Endothelial cell of hepatic sinusoid (primary cell): Measurements from ENCODE around the gene COL4A1.

Source experiments
- in situ Hi-C: cut with HindIII; loops from 2 replicates; pipeline ENCODE4 v1.10.0; 2017; ENCODE audit warnings: low sequenced_read_pairs

The COL4A1 gene

DNA sequence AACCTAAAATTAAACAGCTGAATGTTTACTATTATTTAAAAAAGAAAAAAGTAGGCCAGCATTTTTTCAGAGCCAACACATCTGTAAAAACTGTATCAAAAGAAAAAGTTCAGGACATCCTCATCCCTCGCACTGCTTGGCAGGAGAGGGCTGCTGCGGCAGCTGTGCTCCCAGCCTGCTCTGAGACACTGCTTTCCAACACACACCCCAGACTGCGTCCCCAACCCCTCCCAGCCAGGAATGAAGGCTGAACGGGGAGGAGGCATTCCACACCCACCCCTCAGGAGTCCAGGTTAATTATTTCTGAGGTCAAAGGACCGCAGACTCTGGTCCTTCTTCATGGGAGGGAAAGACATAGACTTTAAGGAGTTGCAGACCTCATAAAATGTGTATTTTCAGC lies 43.1 kb downstream of the COL4A1 start:
- in situ Hi-C loops = no loop called here

DNA sequence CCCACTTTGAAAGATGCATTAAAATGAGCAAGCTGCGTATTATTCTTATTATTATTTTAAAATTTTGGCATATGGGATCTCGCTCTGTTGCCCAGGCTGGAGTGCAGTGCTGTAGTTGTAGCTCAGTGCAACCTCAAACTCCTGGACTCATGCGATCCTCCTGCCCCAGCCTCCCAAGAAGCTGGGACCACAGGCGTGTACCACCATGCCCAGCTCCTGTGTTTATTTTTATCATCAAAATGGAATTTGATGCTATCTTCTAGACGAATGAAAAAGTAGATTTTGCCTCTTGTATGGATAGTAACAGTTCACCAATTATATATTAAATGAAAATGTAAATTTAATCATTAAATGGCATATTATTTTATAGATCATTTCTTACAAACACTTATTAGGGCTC lies 43.6 kb downstream of the COL4A1 start:
- in situ Hi-C loops = no loop called here

DNA sequence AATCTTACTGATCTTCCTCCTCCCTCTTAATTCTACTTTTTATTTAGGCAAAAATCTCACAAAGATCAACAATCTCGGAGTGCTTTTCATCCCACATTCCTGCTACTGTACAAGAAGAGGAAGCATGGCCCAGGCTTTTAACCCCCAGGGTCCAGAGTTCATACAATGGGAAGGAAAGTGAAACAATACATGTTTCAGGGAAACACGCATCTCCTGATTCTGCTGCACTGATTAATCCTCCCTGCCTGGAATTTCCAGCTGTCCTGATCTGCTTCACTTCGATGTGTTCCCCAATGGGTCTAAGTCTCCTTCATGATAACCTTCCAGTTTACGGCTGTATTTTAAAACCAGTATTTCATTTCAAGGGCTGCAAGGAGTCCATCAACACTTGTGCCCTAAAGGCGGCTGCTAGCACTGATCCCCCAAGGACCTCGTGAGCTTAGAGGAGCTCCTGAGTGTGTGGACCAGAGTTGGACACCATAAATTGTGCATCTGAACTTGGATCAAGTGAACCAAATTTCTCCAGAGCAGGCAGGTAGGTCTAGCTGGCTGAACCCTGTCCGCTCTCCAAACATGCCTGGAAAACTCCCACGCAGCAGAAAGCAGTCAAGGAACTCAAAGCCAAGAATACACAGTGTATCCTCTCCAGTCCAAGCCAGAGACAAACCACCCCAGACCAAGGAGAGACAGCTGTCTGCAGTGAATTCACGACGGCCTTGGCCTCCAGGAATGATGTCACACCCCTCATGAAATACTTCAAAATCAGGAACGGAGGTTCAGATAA lies 44.3 kb downstream of the COL4A1 start:
- in situ Hi-C loops = no loop called here

DNA sequence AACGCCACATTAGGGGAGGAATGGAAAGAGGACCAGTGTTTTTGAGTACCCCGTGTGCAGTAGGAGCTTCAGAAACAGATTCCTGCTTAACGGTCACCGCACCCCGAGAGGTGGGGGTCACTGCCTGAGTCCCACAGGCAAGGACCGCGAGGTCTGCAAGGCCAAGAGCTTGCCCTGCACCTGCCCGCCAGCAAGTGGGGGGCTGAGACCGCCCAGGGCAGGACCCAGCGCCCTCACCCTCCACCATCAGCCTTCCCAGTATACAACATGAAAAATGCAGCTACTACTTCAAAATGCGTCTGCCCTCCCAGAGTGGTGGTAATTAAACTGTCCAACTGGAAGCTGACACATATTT lies 44.9 kb downstream of the COL4A1 start:
- in situ Hi-C loops = no loop called here

DNA sequence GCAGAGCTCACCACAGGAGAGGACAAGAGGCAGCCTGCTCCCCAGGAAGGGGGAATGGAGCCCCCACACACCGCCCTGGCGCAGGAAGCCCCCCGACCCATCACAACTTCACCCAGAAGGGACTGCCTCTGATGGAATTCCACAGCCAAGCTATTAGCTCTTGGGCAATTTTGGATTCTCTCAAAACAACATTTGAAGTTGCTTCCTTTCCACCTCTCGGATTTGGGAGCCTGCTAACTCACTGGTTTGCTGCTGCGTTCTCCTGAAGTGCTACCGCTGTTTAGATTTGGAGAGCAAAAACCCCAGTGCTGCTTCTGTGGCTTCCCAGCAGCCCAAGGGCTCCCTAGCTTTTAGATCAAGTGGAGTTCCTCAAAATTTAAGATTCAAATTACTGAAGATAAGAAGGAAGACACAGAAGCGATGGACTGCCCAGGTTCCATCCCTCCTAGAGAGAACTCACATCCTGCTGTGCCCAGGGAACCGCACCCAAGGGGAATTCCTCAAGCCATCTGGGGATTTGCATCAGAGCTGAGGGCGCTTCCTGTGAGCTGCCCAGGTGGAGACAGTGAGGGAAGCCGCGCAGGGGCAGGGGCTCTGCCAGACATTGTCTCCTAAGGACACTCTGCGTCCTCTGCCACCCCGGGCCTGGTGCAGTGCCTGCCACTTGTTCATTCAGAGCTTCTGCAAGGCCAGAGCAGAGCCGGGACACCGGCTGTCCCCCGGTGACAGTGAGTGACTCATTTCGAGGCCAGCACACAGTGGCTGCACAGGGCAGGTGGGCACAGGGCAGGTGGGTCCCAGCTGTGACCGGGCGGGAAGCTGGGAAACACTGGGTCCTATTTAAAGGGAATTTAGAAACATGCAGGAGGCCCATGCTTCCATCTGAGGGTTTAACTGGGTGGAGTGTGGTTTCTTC lies 45.5 kb downstream of the COL4A1 start:
- in situ Hi-C loops = no loop called here

DNA sequence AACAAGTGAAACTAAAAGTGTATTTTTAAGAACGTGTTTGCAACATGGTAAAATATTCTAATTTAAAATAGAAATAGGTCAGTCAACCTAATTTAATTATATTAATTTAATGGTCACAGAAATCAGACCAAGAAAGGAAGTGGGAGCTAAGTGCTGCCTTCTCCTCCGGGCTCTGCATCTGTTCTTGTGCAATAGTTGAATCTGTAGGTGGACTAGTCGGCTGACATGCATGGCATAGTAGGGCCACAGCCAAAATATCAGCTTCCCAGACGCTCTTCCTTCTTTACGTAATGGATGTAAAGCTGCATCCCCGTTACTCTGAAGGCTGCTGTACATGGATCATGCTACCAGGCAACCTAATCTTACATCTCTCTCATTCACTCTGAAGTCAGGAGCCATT lies 47.3 kb downstream of the COL4A1 start:
- in situ Hi-C loops = no loop called here

DNA sequence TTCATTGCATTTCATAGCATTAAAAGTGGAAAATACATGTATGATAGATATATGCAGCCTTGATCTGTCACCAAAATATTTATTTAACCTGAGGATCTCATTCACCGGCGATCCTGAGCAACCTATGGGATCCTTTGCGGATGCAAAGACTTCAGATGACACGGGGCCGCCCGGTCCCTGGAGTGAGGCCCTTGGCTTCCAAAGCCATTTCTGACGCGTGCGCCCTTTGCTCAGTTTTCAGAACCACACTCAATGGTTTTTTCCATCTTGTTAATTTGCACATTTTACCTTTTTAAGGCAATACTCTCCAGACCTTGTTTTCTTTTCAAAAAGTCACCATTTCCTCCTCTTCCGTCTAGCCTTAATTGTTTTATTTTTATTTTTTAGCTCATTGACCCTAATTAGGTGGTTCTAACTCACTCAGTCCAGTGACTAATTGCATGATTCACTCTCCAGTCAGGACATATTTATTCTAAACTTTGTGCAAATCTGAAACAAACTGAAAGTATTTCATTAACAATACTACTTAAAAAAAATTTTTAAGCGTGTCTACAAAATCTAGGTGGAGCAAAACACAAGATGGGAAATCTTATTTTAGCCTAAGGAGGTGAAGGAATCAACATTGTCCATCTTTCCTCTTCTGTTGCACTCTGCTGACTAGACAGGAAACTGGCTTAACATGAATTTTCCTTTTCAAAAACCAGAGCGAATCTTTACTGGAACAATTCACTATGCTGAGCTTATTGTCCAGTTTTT lies 47.9 kb downstream of the COL4A1 start:
- in situ Hi-C loops = no loop called here

DNA sequence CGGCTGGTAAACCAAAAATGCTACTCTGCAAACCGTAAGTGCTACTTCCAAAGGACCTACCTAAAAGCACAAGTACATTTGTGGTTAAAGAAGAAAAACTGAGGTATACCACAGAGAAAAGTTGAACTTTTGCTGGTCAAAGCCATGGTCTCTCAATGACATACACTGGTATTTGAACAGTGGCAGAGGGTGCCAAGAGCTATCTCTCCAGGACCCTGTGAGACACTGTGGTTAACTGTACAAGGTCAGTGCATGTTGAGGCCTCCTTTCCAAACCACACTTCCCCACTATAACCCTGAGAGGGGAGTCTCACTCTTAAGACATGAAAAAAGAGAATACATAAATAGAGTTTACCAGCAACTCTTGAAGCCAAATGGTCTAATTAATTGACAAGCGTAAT lies 49.5 kb downstream of the COL4A1 start:
- in situ Hi-C loops = no loop called here

DNA sequence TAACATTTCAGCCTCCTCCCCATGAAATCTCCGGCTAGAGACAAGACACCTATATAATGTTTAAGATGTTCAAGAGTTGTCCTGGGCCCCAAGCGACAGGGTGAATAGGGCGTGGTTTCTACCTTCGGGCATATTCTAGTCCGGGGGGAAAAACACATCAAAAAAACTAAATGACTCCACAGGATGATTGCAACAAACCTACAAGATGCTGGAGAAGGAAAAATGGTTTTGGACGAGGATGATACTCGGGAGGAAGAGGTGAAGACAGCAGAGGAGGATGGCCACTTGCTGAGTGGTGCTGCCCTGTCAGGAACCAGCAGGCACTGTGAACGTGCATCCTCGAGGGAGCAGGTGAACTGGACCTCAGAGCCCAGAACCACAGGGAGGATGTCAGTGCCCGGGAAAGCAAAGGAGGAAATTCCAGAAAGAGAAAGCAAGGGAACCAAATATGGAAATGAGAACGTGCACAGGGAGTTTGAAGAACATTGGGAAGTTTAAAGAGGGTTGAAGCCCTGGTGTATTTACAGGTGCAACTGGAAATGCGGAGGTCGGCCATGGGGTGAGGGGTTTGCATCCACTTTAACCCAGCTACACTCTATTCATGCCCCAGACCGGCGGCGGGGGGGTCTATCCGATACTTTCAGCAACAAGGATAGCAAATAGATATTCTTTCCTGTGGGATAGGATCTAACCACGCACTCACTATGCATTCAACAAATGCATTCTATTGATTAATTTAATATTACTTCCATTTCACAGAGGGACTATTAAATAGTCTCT lies 50.6 kb downstream of the COL4A1 start:
- in situ Hi-C loops = no loop called here

DNA sequence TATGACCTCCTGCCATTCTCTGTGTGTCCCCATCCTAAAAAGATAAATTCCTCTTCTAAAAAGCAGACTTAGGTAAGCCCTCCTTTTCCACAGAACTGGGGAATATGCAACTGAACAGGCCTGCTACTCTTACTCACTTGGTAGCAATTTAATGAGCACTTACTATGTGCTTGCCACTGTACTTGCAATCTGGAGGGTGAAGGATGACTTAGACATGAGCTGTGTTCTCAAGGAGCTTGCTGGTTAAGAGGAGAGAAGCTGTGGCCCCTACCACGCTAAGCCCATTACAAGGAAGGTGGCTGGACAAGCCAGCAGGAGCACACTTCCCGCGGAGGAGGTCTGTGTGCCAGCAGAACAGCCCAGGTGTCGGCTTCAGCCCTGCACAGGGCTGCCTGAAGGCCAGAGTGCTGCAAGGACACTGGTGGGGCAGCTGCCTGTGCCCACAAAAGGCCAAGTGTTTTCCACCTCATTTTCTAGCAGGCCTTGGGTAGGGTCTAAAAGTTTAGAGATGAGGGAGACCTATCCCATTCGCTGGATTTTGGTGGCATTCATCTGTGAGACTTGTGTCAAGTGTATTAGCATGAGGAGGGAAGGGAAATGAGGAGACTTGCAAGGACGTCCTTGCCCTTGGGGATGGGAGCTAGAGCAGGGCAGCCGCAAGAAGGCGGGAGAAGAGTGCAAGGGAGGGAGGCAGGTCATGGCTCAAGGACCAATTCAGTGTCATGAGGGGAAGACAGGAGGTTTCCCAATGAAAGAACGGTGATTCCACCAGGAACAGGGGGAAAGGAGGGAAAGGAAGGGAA lies 52.0 kb downstream of the COL4A1 start:
- in situ Hi-C loops = no loop called here

DNA sequence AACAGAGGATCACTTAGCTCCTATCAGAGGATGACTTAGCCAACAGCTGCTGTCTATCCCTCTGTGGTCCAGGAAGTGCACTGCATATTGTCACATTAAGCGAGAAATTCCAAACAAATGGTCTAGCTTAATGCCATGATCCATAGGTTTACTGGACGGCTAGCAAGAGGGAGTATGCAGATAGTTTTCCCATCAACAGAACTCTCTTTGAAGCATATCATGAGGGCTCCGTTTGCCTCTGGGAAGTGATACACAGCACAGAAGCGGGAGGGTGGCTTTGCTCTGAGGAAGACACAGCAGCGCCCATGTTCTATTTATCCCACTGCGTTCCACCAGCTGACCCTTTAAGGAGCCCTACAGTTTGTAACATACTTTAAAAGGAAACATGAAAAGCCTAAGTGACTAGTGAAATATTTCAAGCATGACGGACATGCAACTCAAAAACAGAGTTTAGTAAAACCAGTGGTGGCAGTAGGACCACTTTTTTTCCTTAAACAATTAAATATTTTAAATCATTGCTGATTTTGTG lies 52.7 kb downstream of the COL4A1 start:
- in situ Hi-C loops = no loop called here

DNA sequence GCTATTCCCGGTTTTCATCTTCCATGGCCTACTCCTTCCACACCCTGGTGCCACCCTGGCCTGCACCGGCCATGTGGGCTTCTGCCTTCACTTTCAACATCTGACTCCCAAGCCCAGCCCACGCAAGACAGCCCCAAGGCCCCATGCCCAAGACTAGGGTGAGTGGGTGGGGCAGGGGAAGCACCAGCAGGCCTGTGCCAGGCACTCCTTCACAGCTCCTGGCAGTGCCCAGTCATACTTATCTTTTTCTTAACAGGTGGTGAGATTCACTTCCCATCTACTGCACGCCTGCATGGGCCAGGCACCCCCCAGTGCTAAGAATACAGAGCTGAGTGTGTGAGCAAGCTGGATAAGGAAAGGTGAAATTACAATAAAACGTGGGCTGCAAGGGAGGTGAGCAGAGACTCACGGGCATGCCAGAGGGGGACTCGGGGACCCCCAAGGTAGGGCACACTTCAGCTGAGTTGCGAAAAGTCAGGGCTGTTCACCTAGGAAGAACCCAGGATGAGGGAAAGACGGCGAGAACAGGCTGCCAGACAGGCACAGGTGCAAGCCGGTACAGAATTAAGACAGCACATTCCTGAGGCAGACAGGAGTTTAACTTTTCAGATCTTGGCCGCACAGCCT lies 55.7 kb downstream of the COL4A1 start:
- in situ Hi-C loops = no loop called here

DNA sequence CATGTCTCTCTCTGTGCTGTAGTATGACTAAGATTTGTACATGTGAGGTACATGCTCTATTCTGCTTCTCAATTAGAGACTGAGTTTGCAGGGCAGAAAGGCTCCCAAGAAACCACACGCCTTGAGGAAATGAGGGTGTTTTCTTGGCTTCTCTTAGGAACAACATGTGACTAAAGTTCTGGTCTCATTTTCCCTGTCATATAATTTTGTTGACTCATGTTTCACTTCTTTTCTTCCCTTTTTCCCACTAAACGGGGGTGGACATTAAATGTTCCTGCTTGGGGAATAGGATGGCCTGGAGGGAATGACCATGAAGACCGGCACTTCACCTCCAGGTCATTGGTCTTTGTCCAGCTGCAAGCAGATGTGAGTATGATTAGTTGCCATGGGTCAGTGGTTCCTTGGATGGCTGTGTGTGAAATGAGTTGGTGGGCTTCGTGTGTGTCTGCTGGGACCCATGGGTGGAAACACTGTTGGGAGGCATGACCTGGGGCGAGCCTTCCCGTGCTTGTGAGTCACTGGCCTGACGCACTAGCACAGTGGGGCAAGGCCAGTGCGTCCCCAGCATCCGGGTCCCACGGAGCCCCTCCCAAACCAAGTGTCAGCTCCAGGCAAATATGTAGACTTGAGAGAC lies 56.6 kb downstream of the COL4A1 start:
- in situ Hi-C loops = no loop called here

DNA sequence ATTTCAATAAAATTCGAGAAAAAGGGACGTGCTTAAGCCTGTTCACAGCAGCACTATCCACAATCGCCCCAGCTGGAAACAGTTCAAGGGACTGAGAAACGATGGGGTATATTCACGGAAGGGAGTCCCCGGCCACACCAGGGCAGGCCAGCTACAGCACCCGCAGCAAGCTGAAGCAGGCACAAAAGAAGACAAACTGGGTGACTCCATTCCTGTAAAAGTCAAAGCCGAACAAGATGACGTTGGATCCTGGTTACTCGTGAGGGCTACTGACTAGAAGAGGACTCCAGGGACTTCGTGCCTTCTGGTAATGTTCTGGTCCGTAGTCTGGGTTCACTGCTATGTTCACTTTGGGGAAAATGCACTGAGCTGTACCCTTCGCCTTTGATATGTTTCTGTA lies 57.6 kb downstream of the COL4A1 start:
- in situ Hi-C loops = loop anchor here (5.0 kb wide), 1 partner anchor 33 kb away; no protein-coding TSS in a partner anchor

DNA sequence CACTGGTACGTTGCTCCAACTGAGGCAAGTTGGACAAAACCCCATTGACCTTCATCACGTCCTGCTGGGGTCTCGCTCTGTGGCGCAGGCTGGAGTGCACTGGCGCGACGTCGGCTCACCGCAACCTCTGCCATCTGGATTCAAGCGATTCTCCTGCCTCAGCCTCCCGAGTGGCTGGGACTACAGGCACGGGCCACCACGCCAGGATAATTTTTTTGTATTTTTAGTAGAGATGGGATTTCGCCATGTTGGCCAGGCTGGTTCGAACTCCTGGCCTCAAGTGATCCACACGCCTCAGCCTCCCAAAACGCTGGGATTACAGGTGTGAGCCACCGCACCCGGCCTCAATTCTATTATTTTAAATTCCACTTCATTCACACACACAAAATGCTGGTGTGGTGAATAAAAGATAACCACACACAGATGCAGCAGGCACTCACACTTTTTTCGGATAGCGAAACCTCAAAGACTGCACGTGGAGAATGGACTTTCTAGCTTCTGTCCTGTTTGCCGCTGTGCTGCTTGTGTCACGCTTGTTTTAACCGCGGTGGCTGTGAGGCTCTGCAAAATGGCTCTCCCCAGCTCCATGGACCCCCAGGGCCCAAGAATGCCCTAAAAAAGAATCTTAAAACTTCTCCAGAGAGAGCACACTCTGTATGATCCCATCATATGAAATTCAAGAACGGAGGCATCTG lies 58.4 kb downstream of the COL4A1 start:
- in situ Hi-C loops = loop anchor here (5.0 kb wide), 1 partner anchor 34 kb away; no protein-coding TSS in a partner anchor

DNA sequence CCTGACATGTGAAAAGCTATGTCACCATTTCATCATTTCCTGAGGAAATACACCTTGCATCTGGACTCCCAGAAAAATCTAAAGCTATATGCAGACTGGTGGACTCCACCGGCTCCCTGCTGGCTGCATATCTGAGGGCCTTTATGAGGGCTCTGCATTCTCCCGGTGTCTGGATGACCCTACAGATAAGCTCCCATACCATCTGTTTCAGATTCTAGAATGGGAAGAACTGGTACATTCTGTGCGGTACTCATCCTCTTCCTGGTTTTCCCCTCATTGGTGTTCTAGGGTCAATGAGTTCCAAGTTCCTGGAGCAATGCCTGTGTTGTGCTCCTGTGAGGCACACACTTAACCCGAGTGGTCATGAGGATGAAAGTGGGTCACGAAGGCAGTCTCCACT lies 60.4 kb downstream of the COL4A1 start:
- in situ Hi-C loops = loop anchor here (5.0 kb wide), 1 partner anchor 36 kb away; no protein-coding TSS in a partner anchor

DNA sequence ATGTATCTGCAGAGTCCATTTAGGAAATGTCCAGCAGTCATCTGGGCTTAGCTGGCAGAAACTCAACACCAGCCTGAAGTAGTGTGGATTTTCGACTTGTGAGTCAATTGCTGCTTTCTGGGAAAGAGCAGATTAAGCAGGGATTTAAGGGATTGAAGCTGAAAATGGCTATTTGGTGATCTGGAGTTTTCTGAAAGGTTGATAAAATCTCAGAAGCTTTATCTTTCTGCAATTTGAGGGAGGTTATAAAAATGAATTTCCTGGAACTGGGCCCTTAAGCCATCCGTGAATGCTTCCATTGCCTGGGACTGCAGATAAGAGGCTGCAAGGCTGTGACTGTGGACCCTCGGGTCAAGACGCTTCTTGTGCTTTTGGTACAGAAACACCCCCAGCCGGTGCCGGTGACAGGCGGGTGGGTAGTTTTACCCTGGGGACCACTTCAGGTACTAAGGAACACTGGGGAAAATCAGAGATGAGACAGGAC lies 61.5 kb downstream of the COL4A1 start:
- in situ Hi-C loops = loop anchor here (5.0 kb wide), 1 partner anchor 37 kb away; no protein-coding TSS in a partner anchor

DNA sequence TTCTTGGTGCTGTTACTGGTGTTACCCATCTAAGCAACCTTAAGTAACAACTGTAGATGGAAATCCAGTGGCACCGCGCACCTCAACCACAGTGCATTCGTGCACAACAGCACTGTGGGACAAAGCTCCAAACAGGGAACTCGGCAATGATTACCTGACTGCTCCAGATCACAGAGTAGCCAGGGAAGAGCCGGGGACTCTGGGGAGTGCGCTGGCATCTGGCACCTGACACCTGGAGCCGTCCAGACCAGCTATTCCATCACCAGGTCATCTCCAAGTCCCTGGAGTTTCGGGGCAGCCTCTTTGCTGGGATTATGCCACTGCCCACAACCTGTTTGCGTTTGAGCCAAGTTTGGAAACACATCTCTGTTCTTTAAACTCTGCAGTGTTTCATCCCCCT lies 62.0 kb downstream of the COL4A1 start:
- in situ Hi-C loops = loop anchor here (5.0 kb wide), 1 partner anchor 37 kb away; no protein-coding TSS in a partner anchor
